Endothelial cell of umbilical vein (primary cell): ENCODE results near the gene INTS14. TPM values are rescaled to one million over a fixed set of nuclear protein-coding genes. Genes with fewer than 3 reads are reported as not detected.

Source experiments
- BruUV-seq: library from RNA; stranded (reverse); fragments of 400-500 nt; replicated peaks from 2 replicates; lab custom pipeline; 2021; lab: Mats Ljungman, UMichigan
- CTCF ChIA-PET: fragments of 300-600, 350-600 bp; sonication (Branson Sonifier 250); formaldehyde crosslinking; loops from one replicate; lab custom pipeline; 2021; ENCODE audit warnings: antibody characterized with exemption, inconsistent platforms; lab: Charles Lee
- POLR2A ChIA-PET: fragments of 300-600, 350-600 bp; sonication (Branson Sonifier 250); formaldehyde crosslinking; loops from one replicate; lab custom pipeline; 2021; ENCODE audit warnings: antibody characterized with exemption, inconsistent platforms; lab: Charles Lee
- DNase-seq: peaks from one replicate; pipeline ENCODE4 v3.0.0-alpha.2; 2011; ENCODE audit warnings: low read depth, low spot score
- FAIRE-seq: peaks from 2 replicates; lab custom pipeline; 2011; peaks lifted over from hg19 to GRCh38; lab: Jason Lieb, UNC
- H2AFZ ChIP-seq: 2 replicates; pipeline ENCODE4 v1.6.0; 2012; ENCODE audit warnings: low read depth, low read length, control low read depth, inconsistent platforms
- H3K27ac ChIP-seq: 2 replicates; pipeline ENCODE4 v1.5.1; 2011; ENCODE audit warnings: low read depth, mild to moderate bottlenecking, control low read depth, low read length, moderate library complexity; ENCODE audit not compliant: insufficient read depth
- H3K27me3 ChIP-seq, 2 experiments: 2 replicates each; pipeline versions ENCODE4 v1.6.0 to v1.6.1; 2011; ENCODE audit warnings: low read length in 2 of 2, mixed read lengths in 1 of 2; ENCODE audit not compliant: control insufficient read depth in 2 of 2, insufficient read depth in 2 of 2
- H3K36me3 ChIP-seq, 2 experiments: 2 replicates in 1 of 2; 3 replicates in 1 of 2; pipeline ENCODE4 v1.5.1; 2011; ENCODE audit warnings: low read length in 2 of 2, mild to moderate bottlenecking in 1 of 2, moderate library complexity in 1 of 2; ENCODE audit not compliant: control insufficient read depth in 2 of 2, insufficient read depth in 2 of 2; ENCODE audit errors: extremely low read depth in 1 of 2
- H3K4me1 ChIP-seq: 3 replicates; pipeline ENCODE4 v1.5.1; 2011; ENCODE audit warnings: mild to moderate bottlenecking, low read length; ENCODE audit not compliant: control insufficient read depth, insufficient read depth; ENCODE audit errors: extremely low read depth
- H3K4me2 ChIP-seq: 2 replicates; pipeline ENCODE4 v1.6.1; 2011; ENCODE audit warnings: low read length, control low read depth, mixed read lengths; ENCODE audit not compliant: insufficient read depth
- H3K4me3 ChIP-seq, 3 experiments: fragments of 200-600 bp in 1 of 3; sonication (generic), shearing (Covaris generic) in 1 of 3; replicated peaks in 1 of 3; 2 replicates each; pipeline ENCODE4 v1.5.1; 2011 to 2016; ENCODE audit warnings: control low read depth in 3 of 3, low read length in 3 of 3, mild to moderate bottlenecking in 2 of 3, inconsistent platforms in 1 of 3, low read depth in 1 of 3, moderate library complexity in 1 of 3; ENCODE audit not compliant: insufficient read depth in 1 of 3
- H3K79me2 ChIP-seq: 2 replicates; pipeline ENCODE4 v1.6.0; 2012; ENCODE audit warnings: low read length, inconsistent platforms; ENCODE audit not compliant: control insufficient read depth, insufficient read depth
- H3K9ac ChIP-seq: replicated peaks from 2 replicates; pipeline ENCODE3; 2011; ENCODE audit warnings: low read length, control low read depth; ENCODE audit not compliant: insufficient read depth; ENCODE audit errors: extremely low read depth
- H3K9me1 ChIP-seq: replicated peaks from 3 replicates; pipeline ENCODE4 v1.6.0; 2011; ENCODE audit warnings: mild to moderate bottlenecking, low read length; ENCODE audit not compliant: control insufficient read depth, insufficient read depth; ENCODE audit errors: extremely low read depth
- H3K9me3 ChIP-seq: replicated peaks from 2 replicates; pipeline ENCODE4 v1.5.1; 2012; ENCODE audit warnings: low read length, inconsistent platforms; ENCODE audit not compliant: control insufficient read depth, insufficient read depth
- H4K20me1 ChIP-seq: replicated peaks from 2 replicates; pipeline ENCODE3; 2011; ENCODE audit warnings: mild to moderate bottlenecking, low read length; ENCODE audit not compliant: control insufficient read depth, insufficient read depth; ENCODE audit errors: extremely low read depth
- EZH2 ChIP-seq: IDR thresholded peaks from 2 replicates; pipeline ENCODE4 v1.6.1; 2012; ENCODE audit warnings: borderline replicate concordance, low read depth, mild to moderate bottlenecking, moderate library complexity, low read length, inconsistent platforms; ENCODE audit not compliant: severe bottlenecking
- FOS ChIP-seq: IDR thresholded peaks from 2 replicates; pipeline ENCODE4 v1.6.1; 2011; ENCODE audit warnings: mild to moderate bottlenecking, low read length, moderate library complexity, borderline replicate concordance; ENCODE audit not compliant: insufficient read depth
- GATA2 ChIP-seq: IDR thresholded peaks from 2 replicates; pipeline ENCODE4 v1.7.0; 2011; ENCODE audit warnings: low read depth, mild to moderate bottlenecking, moderate library complexity, mixed read lengths, low read length; ENCODE audit not compliant: insufficient read length, insufficient read depth
- JUN ChIP-seq: IDR thresholded peaks from 2 replicates; pipeline ENCODE4 v1.6.1; 2011; ENCODE audit warnings: borderline replicate concordance, low read depth; ENCODE audit not compliant: insufficient read length, insufficient read depth
- MAX ChIP-seq: IDR thresholded peaks from 2 replicates; pipeline ENCODE4 v1.6.1; 2011; ENCODE audit not compliant: insufficient read depth, insufficient read length
- MYC ChIP-seq: IDR thresholded peaks from one replicate; pipeline ENCODE4 v1.6.1; 2011; ENCODE audit warnings: mild to moderate bottlenecking, low read depth, low read length
- POLR2A ChIP-seq: IDR thresholded peaks from 2 replicates; pipeline ENCODE4 v1.6.1; 2012; ENCODE audit warnings: low read depth, mild to moderate bottlenecking, control low read depth, low read length
- POLR2AphosphoS5 ChIP-seq: IDR thresholded peaks from 2 replicates; pipeline ENCODE4 v1.6.1; 2012; ENCODE audit warnings: low read depth, mild to moderate bottlenecking, control low read depth, low read length, moderate library complexity; ENCODE audit not compliant: insufficient read depth
- dilution Hi-C: fragments of 300-500 bp; cut with MboI; formaldehyde crosslinking; loops from one replicate; pipeline ENCODE4 v1.15.0; 2019; ENCODE audit warnings: low sequenced_read_pairs; ENCODE audit not compliant: extremely low pct_ligation_motif_present
- intact Hi-C: fragments of 100-400 bp; cut with micrococcal nuclease; formaldehyde crosslinking; loops from one replicate; pipeline ENCODE4 v1.10.0; 2022
- polyA plus RNA-seq, 4 experiments: library from polyadenylated mRNA; depleted of rRNA in 3 of 4; stranded (reverse) in 3 of 4; unstranded in 1 of 4; fragments of >200 nt; gene quantifications; 2 replicates each; pipeline versions ENCODE4 v1.2.1 to v1.2.3, GENCODE V29; 2011 to 2012; ENCODE audit warnings: missing spikeins in 1 of 4
- total RNA-seq: library from RNA; stranded (reverse); gene quantifications from 2 replicates; pipeline ENCODE4 v1.2.3, GENCODE V29; 2021
- TF ChIP-seq, protein P1 (sequence below), 2 donors: IDR thresholded peaks; 1 replicate in 1 of 2; 2 replicates in 1 of 2; pipeline ENCODE4 v1.5.1; 2011; ENCODE audit warnings: low read length in 2 of 2, mild to moderate bottlenecking in 2 of 2, moderate library complexity in 2 of 2, control low read depth in 1 of 2, inconsistent platforms in 1 of 2, low read depth in 1 of 2; ENCODE audit not compliant: insufficient read depth in 1 of 2; ENCODE audit errors: extremely low read depth in 1 of 2

Gene INTS14
- total and polyA plus RNA-seq, 2 donors (not counting 3 experiments of a cell fraction or from before 2014, with no cell fraction given), result 41.7 to 52.6 TPM

DNA sequence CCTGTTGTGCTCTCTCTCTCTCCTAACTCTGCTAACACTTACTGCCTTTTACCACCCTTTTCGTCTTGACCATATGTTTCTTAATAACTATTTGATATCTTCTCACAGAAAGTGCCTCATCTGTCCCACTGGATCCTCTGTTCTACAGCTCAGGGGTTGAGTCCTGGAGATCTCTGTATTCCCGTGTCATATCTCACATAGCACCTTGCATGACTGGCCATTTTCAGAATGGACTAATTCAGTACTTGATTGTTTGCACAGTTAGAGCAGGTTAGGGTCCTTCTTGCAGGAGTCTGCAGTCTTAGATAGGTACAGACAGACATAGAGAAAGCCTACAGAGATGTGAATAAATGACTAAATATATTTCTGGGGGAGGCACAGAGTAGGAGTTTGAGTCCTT, 59.7 kb downstream of the INTS14 start:
- Histone ChIP-seq H3K9ac (no peak overlapping the region), H3K36me3 (peaks cover 2 to 5% of the 10 kb centered on the region in 2 experiments), H3K9me3 (no peaks in the 10 kb centered on the region), H3K27me3 (no peaks in the 10 kb centered on the region), H3K4me3 (no peak overlapping the region), H3K9me1 (peaks cover 4% of the 10 kb centered on the region), H2AFZ (no peak overlapping the region), H3K79me2 (peaks cover 48% of the 10 kb centered on the region), H4K20me1 (no peaks in the 10 kb centered on the region), H3K4me2 (no peak overlapping the region), H3K4me1 (peaks cover 2% of the 10 kb centered on the region), H3K27ac (no peak overlapping the region)
- DNase-seq (no peak), FAIRE-seq (no peak)
- no peak for TF ChIP-seq GATA2
- TF ChIP-seq MYC, result no peak
- TF ChIP-seq POLR2AphosphoS5, result no peak
- no peak for TF ChIP-seq JUN
- TF ChIP-seq, protein P1, sequence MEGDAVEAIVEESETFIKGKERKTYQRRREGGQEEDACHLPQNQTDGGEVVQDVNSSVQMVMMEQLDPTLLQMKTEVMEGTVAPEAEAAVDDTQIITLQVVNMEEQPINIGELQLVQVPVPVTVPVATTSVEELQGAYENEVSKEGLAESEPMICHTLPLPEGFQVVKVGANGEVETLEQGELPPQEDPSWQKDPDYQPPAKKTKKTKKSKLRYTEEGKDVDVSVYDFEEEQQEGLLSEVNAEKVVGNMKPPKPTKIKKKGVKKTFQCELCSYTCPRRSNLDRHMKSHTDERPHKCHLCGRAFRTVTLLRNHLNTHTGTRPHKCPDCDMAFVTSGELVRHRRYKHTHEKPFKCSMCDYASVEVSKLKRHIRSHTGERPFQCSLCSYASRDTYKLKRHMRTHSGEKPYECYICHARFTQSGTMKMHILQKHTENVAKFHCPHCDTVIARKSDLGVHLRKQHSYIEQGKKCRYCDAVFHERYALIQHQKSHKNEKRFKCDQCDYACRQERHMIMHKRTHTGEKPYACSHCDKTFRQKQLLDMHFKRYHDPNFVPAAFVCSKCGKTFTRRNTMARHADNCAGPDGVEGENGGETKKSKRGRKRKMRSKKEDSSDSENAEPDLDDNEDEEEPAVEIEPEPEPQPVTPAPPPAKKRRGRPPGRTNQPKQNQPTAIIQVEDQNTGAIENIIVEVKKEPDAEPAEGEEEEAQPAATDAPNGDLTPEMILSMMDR (IDR thresholded peaks at IDR 0.05; ENCODE audit: extremely low read depth in 1 of 2, insufficient read depth in 1 of 2, low read depth in 1 of 2, low read length in 2 of 2), result no peak
- no peak for TF ChIP-seq EZH2
- no peak for TF ChIP-seq MAX
- TF ChIP-seq POLR2A, result no peak
- no peak for TF ChIP-seq FOS
- intact Hi-C loops, result no loop called here
- ChIA-PET CTCF (no interaction called here), POLR2A (no interaction called here)
- dilution Hi-C loops, result no loop called here
- BruUV-seq, result no TSS peak
